HK-2 (cell line): ENCODE measurements around the gene RASIP1.
A peak's percentile ranks its signal among the peaks of the same experiment; 100 is the strongest.
"Not testable (repeated sequence)": the region's sequence is repeated elsewhere in the genome, so short reads cannot be mapped to it uniquely, and the experiment has no call there.

Experiments
- DNase-seq: peaks from one replicate; pipeline ENCODE4 v3.0.0-alpha.2; 2018; ENCODE audit not compliant: unreplicated experiment

RASIP1 gene

DNA sequence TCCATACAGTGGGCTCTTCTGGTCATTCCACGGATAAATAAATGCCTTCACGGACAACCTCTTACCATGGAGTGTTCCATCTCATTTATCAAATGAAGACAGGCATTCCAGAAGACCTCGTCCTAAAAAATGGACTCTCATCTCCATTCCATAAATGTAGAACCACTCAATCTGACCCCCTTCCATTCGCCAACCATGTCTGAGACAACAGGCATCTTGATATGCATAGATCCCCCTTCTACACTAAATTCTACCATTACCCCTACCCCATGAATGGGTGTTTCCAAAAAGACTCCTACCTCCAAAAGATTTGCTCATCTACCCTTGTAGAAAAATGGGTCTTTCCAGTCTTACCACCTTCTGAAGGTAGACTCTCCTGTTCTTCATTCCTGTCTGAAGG is 9.0 kb downstream of the RASIP1 start:
- no peak for DNase-seq

DNA sequence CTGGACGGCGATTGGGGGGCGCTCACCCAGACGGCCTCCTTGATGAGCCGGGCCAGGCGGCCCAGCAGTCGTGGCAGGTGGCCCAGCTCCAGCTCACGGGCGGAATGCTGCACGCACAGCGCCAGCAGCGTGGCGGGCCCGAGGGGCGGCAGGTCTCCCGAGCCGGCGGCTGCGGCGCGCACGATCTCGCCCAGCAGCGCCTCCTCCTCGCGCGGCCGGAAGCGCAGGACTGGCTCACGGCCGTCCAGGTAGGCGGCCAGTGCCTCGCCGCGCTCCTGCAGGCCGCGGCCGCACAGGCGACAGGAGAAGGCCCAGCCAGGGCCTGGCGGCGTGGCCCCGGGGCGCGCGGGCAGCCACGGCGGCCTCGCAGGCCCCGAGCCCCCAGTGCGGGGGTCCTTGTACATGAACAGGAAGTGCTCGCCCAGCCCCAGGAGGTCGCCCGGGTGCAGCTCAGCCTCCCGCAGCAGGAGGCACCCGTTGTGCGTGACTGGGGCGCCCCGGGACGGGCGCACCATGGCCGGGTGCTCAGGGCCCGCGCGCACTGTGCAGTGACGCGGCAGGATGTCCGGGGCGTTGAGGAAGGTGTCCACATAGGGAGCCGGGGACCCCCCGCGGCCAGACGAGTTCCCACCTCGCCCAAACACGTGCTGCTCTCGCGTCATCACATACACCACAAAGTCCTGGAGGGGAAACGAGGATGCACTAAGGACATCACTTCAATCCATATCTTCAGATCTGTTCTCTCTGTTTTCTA is 11.3 kb downstream of the RASIP1 start:
- no peak for DNase-seq

DNA sequence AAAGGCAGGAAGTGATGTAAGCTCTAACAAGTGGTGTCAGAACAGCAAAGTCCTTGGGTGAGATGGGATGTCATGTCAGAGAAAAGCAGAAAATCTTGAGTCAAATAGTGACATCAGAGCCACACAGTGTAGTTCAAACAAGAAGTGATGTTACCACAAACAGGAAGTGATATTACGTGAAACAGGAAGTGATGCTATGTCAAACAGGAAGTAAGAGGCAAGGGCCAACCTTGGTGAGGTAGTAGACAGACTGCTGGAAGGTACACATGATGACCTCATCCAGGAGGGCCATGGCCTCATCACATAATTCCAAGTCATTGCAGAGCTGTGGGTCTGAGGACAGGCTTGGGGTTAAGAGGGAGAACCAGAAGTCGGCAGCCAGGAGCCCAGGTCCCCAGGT is 13.9 kb downstream of the RASIP1 start:
- no peak for DNase-seq

DNA sequence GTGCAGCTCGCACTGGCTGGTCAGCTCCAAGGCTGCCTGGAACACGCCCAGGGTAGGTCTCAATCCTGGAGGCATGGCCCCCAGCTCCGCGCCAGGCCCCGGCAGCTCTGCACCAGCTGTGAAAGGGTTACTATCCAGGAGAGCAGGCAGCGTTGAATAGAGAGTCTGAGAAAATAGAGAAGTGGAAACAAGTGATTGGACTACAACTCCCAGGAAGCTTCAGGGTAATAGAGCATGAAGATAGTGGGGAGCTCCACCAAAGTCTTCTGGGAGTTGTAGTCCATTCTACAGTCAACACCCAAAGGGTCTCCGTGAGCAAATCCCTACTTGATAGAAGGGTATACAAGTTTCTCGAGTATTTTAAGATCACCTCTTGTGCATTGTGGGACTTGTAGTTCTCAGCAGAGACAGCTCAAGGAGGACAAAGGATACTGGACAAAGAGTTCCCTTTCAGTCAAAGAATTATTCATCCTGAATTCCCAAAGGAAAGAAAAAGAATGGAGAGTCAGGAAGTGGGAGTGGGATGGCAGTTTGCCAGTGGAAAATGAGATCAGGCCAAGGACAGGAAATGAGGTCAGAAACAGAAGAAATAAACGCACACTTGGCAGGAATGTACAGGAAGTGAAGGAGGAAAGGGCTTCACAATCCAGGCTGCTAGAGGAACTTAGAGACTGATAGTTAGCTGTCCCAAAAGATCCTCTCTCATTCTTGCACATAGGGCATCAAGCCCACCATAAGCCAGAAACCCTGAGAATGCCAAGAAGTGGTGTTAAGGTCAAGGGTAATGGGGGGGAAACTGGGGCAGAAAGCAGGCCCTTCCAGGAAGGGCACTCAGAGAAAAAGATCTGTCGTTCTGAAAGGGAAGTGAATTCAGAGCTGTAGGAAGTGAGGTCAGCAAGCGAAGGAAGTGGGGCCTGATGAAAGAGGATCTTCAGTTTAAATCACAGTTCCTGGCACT is 15.3 kb downstream of the RASIP1 start:
- peak; percentile 60 for DNase-seq

DNA sequence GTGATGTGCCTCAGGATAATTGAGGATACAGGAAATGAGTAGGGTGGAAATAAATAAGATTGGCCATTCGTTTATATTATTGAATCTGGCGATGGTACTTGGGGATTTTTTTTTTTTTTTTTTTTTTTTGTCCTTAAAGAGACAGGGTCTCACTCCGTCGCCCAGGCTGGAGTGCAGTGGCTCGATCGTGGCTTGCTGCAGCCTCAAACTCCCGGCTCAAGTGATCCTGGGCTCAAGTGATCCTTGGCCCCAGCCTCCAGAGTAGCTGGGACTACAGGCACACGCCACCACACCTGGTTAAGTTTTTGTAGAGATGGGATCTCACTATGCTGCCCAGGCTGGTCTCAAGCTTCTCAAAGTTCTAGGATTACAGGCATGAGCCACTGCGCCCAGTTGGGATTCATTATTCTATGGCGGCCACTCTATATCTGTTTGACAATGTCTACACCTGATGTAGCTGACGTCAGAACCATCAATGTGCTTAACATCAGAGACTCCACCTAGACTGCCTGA is 18.2 kb downstream of the RASIP1 start:
- no peak for DNase-seq

DNA sequence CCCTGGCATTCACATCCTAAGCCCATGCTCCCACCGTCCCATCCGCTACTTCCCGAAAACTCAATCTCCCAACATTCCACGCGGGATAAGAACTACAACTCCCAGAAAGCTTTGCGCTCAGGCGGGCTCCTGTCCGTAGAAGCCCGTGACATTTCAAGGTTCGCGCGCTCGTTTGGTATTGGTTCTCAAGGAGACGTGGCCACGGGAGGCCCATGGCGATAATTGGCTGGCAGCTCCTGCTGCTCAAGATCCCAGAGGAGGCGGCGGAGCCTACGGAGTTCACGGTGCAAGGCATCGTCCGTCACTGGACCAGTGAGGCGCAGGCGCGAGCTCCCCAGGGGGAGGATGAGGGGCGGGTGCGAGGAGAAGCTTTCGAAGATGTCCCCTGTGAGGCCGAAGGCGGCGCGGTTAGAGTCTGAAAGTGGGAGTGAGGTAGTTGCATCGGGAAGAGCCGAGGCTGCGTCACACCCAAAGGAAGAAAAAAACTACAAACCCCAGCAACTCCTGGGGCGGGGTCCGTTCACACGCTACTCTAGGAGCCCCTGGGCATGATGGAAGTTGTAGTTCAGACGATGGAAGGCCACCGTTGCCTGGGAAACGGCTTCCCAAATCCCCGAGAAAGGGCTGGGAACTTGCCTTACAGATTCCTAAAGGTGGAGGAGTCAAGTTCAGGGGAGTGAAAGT is 19.7 kb downstream of the RASIP1 start:
- peak; percentile 98 for DNase-seq

DNA sequence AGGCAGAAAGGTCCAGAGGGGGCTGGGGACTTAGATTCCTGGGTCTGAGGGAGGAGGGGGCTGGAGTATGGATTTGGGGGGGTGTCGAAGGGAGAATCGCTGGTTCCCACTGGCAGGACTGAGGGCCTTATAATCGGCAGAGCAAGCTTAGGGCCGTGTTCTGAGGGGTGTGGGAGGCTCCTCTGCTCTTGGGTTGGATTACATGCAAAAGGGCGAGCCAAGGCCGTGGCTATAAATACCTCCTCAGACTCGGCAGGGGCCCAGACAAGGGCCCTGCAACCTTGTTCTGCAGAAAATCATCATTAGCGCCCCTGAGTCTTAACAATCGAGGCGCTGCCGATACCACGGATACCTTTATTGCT is 20.2 kb downstream of the RASIP1 start:
- no peak for DNase-seq

DNA sequence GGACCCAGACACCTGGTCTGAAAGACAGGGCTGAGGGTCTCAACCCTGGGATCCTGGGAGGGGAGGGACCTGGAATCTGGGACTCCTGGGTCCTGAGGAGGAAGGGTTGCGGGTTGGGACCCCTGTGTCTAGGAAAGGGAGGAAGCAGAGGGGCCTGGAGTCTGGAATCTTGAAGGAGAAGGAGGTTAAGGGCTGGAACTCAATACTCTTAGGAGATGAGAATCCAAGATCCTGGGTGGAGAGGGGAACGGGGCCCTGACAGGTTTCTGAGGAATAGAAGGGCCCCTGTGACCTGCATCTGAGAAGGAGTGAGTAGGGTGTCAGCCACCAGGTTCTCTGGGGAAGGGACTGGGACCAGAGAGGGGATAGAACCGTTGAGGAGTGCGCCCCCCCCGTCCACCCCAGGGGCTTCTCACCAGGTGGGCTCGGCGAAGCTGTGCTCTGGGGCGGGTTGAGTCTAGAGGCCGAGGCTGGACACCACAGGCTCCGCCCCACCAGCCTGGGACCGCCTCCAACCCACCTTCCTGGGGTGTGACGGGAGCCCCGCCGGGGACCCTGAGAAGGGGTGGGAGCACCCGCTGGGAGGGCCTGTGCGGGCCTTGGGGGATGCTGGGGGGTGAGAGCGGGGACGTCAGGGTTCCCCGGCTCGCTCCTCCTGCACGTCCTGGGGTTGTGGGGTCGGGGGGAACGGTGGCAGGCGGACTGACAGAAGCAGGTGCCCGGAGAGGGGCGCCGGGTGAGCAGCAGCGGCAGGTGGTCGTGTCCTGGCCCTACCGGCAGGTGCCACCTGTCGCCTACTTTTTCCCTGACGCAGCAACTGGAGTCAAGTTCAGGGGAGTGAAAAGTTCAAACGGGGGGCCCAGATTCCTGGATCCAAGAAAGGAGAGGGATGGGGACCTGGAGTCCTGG is 20.9 kb downstream of the RASIP1 start, which contains the start of gene MAMSTR:
TSS of gene MAMSTR (minus strand) at position 463 of the 909 bp plus-strand sequence. CDS start 694 bp downstream, outside the sequence.
- no peak for DNase-seq

DNA sequence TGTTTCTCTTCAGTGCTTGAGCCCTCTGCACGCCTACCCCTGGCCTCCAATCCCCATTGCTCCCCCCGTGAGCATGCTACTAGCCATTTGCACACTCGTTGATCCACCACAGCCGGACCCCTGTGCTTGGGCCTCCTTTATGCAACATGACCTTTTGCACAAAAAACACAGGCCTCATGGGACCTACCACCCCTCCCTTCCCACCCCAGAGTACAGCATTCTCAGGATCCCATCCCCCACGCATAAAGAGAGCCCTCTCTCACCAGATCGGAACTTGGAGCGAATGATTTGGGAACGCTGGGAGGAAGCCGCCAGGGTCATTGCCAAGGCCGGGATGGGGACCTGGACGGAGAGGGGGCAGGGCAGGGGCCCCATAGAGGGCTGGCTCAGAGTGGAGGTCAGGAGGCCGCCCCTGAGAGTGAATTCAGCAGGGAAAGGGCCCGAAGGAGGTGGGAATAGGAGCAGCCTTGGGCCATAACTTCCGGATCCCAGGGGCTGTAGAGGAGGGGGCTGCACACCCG is 21.6 kb downstream of the RASIP1 start:
- DNase-seq, result no peak

DNA sequence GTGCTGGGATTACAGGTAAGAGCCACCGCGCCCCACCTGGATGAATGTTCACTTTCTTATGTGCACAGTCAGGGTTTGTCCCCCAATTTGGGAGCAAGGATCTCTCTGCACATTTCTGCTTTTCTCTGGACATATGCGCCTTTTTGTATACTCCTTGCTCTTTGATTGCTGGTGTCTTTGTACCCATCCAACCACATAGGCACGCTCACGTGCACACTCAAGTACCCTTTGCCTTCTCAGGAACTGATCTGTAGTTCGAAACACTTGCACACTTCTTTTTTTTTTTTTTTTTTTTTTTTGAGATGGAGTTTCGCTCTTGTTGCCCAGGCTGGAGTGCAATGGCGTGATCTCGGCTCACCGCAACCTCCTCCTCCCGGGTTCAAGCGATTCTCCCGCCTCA is 22.3 kb downstream of the RASIP1 start:
- not testable (repeated sequence) for DNase-seq

DNA sequence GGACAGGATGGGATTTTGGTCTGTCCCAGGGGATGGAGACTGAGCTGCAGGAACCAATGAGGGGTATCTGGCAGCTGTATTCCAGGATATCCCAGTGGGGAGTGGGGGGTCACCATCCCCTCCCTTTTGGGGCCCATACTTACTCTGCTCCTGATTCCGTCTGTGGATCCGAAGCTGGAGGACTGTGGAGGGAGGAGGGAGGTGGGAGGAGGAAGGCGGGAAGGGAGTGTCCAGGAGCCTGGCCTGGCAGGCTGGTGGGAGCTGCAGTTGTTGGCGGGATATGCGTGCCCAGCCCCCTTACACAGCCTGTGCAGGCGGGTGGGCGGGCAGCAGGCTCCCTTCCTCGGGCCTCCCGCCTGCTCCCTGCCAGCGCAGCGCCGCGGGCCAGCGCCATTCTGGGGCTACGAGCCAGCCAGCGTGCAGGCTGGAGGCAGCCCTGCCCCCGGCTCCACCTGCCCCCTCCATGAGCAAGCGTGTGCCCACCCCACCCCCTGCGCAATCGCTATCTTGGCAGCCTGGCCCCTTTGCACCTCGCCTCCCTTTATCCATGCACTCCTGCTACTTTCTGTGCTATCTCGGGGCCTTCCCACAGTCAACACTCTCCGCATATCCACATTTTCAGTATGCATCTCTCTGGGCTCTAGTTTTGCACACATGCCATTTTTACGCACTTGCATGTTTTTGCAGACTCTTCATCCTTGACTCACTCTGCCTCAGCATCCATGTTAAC is 23.7 kb downstream of the RASIP1 start:
- no peak for DNase-seq

DNA sequence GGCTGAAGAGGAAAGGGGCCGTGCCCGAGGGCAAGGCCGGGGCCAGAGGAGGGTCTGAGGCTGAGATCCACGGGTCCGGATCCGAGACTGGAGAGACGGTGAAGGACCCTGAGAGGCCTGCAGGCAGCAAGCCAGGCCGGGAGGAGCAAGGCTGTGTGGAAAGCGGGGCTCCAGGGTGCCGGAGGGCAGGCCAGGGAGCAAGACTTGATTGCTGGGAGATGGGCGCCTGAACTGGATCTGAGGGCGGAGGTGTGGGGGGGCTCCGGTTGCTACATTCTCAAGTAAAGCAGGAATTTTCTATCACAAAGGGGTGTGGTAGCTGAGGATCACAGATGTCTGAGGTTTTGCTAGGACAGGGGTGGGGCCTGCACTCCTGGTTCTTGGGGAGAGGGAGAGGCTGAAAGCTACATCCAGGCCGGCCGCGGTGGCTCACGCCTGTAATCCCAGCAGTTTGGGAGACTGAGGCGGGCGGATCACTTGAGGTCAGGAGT is 24.7 kb downstream of the RASIP1 start:
- DNase-seq, result no peak

DNA sequence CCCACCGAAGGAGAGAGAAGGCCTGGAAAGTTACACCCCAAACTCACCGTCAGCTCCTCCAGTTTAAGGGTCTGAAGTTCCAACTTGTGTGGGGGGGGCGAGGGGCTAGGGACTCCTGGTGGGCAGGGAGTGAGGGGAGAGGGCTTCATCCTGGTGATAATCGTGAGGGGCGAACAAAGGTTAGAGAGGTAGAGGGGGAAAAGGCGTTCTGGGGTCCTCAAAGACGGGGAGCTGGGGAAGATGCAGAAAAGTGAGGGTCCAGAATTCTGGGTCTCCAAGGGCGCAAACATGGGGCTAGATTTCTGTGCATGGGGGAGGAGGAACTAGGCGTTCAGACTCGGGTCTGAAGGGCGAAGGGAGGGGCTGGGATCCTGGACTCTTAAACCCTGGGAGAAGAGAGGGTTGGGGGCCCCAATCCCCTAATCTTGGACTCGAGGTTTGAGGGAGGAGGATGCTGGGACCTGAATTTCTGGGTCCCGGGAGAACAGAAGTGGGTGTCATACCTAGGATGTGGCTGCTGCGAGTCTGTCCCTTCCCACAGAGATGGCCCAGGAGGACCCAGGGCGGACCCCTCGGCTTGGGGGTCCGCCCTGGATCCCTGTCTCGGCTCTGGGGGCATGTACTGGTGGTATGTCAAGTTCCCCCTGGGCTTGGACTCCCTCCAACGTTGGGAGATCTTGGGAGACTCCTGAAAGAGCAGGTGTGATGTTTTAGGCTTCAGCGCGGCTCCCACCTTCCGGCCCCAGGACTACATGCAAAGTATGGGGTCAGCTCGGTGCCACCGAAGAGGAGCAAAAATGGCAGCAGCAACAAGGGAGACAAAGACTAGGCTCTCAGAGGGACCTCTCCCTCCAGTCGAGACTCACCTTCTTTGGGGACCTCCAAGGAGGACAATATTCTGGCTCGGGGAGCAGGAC is 25.4 kb downstream of the RASIP1 start:
- no peak for DNase-seq

DNA sequence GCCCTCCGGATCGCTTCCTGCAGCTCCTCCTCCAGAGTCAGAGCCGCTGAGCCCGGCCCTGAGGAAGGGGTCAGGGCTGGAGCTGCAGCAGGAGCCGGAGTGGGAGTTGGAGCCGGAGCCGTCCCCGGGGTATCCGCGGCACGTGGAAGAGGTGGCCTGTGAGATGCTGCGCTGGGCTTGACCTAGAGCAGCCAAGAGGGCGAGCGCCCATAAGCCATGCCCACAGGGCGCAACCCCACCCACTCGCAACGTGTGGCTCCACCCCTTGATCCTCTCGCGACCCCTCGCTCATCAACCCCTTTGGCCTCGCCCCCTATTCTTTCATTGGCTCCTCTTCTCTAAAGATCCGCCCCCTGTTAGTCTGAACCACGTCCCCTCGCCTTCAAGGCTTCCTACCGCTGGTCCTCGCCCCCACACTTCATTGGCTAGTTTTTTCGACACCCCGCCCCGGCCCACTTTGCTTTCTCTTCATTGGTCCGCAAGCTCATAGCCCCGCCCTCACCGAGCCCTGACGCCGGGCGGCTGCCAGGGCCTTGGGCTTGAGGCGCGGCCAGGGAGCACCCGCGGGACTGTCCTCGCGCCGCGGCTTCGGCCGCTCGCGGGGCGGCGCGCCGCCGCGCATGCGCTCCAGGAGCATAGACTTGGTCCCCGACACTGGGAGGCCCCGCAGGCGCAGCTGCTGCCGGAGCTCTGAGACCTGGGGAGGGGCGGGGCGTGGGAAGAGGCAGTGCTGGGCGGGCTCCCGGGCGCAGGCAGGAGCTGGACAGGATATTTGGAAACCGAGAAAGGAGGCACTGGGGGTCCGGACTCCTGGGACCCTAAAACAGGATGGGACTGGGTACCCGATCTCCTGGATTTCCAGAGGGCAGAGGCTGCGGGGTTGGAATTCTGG is 26.3 kb downstream of the RASIP1 start:
- DNase-seq, result peak; percentile 99

DNA sequence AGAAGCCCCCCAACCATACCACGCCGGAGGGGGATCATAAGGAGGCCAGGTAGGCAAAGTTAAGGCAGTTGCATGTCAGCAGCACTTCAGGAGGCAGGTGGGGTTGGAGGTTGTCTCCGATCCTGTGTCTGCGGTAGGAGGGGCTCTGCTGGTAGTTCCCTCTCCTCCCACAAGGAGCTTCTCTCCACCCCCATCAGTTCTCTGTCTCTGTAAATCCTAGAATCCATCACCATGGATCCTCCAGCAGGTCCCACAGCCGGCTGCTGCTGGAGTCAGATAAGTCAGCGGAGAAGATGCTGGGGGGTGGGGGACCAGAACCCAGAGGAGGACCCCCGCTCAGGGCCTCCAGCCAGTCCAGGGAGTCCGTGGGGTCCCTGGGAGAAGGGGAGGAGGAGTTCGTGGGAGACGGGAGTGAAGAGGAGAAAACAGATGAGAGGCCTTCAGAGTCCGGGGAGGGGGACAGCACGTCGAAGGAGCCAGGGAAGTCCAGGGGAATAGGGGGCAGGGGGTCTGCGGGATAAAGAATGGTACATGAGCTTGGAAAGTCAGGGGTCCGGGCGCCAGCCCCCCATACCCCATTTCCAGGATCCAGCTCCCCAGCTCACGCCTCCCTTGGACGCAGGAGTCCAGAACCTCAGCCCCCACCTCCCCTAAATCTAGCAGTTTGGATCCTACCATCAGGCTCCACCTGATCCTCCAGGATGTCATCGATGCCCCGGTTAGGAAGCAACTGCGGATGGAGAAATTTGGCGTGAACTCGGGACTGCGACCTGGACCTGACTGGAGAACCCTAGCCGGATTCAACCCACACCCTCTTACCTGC is 27.2 kb downstream of the RASIP1 start:
- DNase-seq, result no peak

DNA sequence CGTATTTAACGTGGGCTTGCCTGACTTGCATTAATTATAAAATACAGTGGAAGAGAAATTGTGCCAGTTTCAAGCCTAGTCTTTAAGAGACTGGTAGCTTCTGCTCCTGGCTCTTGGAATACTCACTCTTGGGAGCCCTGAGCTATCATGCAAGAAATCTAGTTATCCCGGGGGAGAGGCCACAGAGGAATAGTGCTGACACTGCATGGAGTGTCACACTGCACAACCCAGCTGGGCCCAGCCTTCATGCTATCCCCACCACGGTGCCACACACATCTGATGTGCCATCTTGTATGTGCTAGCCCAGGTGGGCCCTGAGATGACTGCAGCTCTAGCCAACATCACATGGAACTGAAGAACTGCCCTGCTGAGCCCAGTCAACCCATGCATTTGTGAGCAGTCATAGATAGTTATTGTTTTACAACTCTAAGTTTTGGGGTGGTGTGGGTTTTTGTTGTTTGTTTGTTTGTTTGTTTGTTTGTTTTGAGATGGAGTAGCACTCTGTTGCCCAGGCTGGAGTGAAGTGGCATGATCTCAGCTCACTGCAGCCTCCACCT is 29.2 kb downstream of the RASIP1 start:
- no peak for DNase-seq

DNA sequence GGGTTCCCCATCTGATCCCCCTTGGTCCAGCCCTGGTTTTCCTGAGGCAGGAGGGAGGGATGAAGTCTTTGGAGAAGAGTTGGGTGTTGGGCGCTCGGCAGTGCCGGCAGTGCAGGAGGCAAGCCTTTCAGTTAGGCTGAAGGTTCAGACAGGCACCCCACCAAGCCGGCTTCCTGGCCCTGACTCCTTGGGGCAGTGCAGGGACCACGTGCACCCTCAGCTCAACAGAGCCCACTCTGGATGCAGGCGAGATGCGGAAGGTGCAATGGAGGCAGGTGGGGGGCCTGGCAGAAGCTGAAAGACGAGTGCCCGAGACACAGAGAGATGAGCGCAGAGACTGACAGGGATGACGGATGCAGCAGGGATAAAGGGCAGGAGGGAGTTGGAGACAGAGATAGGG is 31.9 kb downstream of the RASIP1 start:
- DNase-seq, result no peak
